Gastroesophageal sphincter (tissue), 3 donors: ENCODE data around the gene NR3C2.

Source experiments
- CTCF ChIP-seq, 4 experiments: fragments of 200-600 bp in 2 of 4; fragments of 450-650 bp in 2 of 4; sonication (generic) in 1 of 4; IDR thresholded peaks; one replicate each; pipeline ENCODE4 v1.5.1; 2017 to 2019; ENCODE audit warnings: antibody characterized with exemption in 4 of 4, mild to moderate bottlenecking in 2 of 4, moderate library complexity in 2 of 4
- EP300 ChIP-seq: sonication (generic); formaldehyde crosslinking; IDR thresholded peaks from one replicate; pipeline ENCODE4 v1.6.1; 2017; ENCODE audit warnings: antibody characterized with exemption, mild to moderate bottlenecking
- POLR2A ChIP-seq, 2 donors: fragments of 450-650 bp; IDR thresholded peaks; one replicate each; pipeline ENCODE4 v1.6.1; 2017; ENCODE audit warnings: antibody characterized with exemption in 2 of 2, mild to moderate bottlenecking in 2 of 2, moderate library complexity in 1 of 2
- POLR2AphosphoS5 ChIP-seq: sonication (generic); formaldehyde crosslinking; IDR thresholded peaks from one replicate; pipeline ENCODE4 v1.6.1; 2017; ENCODE audit warnings: antibody characterized with exemption

DNA sequence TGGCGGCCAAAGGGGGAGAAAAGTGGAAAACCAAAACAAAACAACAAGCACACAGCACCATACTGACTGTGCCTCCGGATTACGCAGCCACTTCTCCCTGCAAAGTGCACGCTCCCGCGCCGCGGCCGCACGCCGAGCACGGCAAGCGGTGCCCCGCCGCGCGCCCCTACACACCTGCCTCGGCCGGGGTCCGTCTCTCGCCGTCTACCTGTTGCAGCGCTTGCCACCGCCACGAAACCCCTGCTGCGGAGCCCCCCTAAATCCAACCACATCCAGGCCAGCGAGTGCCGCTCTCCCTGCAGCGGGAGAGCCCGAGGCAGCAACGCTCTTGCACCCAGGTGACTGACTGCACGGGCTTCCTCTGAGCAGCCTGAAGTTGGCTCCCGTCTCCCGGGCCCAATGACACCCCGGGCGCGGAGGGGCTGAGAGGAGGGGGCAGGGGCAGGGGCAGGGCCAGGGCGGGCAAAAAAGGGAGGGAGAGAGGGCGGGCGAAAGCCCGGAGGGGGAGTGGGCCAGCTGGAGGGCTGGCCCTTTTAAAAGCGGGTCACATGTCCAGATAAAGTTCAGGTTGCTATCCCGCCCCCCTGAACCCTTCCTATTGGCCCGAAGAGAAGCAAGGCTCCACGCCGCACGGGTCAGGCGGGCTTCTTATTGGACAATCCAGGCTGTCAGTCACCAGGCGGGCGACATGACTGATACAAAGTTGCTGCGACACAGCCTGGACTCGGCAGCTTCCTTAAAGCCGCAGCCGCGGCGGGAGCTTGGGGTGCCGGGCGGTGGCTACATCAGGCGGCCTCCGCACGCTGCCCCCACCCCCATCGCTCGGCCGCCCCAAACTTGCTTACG is at the start of gene NR3C2:
- TF ChIP-seq POLR2A (IDR thresholded peaks at IDR 0.05): peak; percentile 99
- peak in 1 of 4 experiments; percentile 3 for TF ChIP-seq CTCF (IDR thresholded peaks at IDR 0.05)
- no peak for TF ChIP-seq EP300
- peak; percentile 99 for TF ChIP-seq POLR2AphosphoS5
